ENCODE data around the gene CCT6B.

- TF ChIP-seq MAZ (IDR thresholded peaks at IDR 0.05; ENCODE audit: borderline replicate concordance, low read depth, low read length) (no peak), CTCF (IDR thresholded peaks at IDR 0.05) (no peak), NR3C1 (IDR thresholded peaks at IDR 0.05) (no peak), RAD21 (conservative IDR thresholded peaks at IDR 0.05 in 1 of 2, IDR thresholded peaks at IDR 0.05 in 1 of 2) (no peak), ATOH8 (CRISPR knock-in tag; IDR thresholded peaks at IDR 0.05; ENCODE audit: low read depth) (no peak), POLR2A (IDR thresholded peaks at IDR 0.05; ENCODE audit: low read length) (no peak), RNF2 (IDR thresholded peaks at IDR 0.05; ENCODE audit: borderline replicate concordance, low read depth) (no peak), REST (IDR thresholded peaks at IDR 0.05) (no peak), EP300 (IDR thresholded peaks at IDR 0.05) (no peak), CBX2 (IDR thresholded peaks at IDR 0.05; ENCODE audit: borderline replicate concordance, low read depth) (no peak), BHLHE40 (IDR thresholded peaks at IDR 0.05; ENCODE audit: low read depth, low read length) (no peak), HES2 (IDR thresholded peaks at IDR 0.05) (no peak), MAX (IDR thresholded peaks at IDR 0.05) (no peak), JUN (IDR thresholded peaks at IDR 0.05) (no peak)
Observed at GRCh38 chr17:34979153-34979552, 17.9 kb upstream of the CCT6B start.

Data from A549 (cell line).